Neural progenitor cell (in vitro differentiated cells): ENCODE data around the gene ANO1.

Experiments
- CTCF ChIP-seq: fragments of 200-600 bp; sonication (generic); IDR thresholded peaks from 2 replicates; pipeline ENCODE4 v1.5.1; 2017; ENCODE audit warnings: antibody characterized with exemption, mild to moderate bottlenecking
- EZH2 ChIP-seq: fragments of 200-600 bp; sonication (generic); IDR thresholded peaks from 2 replicates; pipeline ENCODE4 v1.6.1; 2017; ENCODE audit warnings: antibody characterized with exemption, mild to moderate bottlenecking, moderate library complexity
- EZH2phosphoT487 ChIP-seq: fragments of 200-600 bp; sonication (generic); IDR thresholded peaks from 2 replicates; pipeline ENCODE4 v1.6.1; 2017; ENCODE audit warnings: antibody characterized with exemption

- TF ChIP-seq CTCF (no peak), EZH2 (no peak), EZH2phosphoT487 (no peak)
Measured at GRCh38 chr11:70103256-70103975, 25.3 kb downstream of the ANO1 start.
